HPDE6-E6E7 (cell line): ENCODE data around the gene ENOX2.

ENCODE experiments used
- DNase-seq: peaks from one replicate; pipeline ENCODE4 v3.0.0; 2011; ENCODE audit warnings: missing footprints; ENCODE audit errors: extremely low spot score

The ENOX2 gene

DNA sequence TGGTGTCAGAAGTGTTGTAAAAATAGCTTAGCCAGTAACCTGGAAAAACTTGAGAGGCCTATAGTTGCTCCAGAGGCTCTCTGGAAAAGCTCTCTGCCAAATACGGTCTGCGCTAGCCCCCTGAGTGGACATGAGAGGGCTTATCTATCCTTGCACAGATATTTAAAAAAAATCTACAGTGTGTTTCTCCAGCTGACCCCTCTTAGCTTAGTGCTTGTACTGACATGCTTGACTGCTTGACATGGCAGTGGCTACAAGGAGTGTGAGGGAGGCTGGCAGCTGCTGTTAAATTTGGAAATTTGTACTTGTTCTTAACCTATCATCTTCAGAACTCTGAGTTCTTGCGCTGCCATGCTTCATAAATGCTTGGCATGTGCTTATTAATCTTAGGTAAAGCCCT, 272.0 kb downstream of the ENOX2 start:
- DNase-seq: no peak

DNA sequence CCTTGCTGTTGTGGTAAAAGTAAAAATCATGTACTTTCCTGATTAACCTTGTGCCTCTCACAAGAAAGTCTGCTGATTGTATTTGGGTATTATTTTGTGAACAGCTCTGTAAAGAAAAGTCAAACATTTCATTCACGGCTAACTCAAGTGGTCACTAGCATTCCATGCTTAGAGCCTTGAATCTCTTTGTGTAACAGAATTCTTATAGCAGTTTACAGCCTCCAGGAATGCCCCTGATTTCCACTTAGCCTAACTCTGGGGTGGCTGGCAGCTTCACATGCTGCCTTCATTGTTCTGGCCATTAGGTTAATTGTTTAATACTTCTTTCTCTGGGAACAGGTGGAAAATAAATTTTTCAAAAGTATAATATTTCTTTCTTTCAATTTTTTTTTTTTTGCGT, 274.5 kb downstream of the ENOX2 start:
- no peak for DNase-seq

DNA sequence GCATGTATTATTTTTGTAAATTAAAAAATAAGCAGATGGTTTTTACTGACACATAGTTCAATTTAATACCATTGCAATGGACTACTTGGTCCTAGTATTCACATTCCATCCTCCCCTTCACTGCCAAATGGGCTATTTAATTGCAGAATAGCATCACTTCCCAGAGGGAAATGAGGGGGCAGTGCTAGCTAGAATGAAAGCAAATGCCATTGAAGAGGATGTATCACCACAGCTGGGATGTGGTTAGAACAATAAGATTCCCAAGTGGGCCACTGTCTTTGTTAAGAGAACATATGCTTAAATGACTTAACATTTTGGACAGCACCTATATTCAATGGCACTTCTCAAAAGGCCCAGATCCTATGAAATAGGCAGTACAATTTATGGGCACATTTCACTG, 276.5 kb downstream of the ENOX2 start:
- no peak for DNase-seq

DNA sequence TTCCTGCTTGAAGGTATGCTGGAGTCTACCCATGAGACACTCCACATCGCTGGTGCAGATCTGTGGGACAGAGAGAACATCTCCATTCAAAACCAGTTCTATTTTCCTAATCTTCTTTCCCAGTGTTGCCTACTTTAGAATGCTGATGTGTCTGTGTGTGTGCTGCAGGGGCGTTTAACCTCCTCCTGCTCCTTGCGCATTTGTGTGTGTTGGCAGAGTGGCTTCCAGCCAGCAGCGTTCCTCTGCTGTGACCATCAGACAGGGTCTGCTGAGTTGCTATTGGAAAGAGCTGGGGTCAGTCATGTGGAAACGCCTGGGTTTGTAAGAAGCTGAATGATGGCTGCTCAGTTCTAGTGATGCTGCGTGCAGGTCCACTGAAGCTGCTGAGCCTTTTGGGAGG, 277.6 kb downstream of the ENOX2 start:
- no peak for DNase-seq

DNA sequence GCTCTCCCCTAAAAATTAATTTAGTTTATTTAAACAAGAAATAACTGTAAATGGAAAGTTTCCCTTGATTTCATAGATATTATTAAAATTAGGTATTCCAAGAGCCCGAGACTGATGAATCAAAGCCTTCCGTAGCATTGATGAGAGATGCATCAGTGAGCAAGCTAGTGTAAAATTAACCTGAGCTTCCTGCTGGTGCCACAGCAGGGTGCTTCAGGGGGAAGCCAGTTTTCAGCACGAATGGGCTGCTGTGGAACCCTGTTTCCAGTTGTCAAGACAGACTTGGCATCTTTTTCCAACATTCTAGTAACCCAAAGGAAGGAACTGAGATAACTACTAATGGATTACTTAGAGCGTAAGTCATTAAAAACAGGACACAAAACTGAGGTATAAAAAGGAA, 279.5 kb downstream of the ENOX2 start:
- DNase-seq: no peak

DNA sequence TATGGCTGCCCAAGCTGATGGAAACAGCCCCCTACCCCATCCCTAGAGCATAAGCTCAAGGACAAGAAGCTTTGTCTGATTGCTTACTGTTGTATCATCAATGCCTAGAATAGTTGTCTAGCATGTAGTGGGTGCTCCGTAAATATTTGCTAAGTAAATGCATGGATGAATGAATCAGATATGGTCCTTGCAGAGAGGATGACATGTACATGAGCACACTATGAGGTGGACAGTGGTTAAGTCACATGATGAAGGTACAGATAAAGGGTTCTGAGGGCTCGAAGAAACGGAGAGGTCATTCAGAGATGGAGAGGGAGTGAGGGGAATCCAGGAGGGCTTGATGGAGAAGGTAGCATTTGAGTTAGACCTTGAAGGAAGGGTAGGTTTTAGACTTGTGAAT, 287.1 kb downstream of the ENOX2 start:
- DNase-seq: no peak

DNA sequence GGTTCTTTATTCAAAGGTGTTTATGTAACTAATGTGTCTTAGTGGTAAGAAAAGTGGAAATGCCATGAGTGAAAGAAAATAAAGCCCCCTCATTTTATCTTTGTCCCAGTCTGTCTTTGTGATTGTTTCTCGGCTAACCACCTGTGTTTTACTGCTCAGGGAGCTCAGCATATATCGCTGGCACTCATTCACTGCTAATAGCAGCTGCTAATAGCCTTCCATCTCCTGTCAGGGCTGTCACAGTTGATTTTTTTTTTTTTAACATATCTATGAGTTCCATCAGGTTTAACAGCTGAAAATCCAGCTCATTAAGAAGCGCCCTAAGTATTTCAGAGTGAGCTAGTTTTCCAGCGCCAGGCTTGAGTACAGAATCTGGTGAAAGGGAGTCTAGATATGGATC, 295.6 kb downstream of the ENOX2 start:
- DNase-seq: no peak

DNA sequence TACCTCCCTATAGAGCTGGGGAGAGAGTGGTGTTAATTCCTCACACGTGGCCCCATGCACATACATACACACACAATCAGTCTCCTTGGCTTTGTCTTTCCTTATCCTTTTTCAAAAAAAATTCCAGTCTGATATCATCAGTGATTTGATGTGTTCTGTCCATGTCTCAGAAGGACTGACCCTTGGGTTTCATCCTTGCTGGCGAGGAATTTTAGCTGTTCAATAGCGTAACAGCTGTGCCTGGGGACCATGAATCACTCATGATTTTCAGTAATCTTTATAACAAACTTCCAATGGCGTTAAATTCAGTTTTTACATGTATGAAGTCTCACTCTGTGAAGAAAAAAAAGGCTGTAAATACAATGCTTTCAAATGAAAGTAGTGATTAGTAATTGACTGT, 296.6 kb downstream of the ENOX2 start:
- no peak for DNase-seq

DNA sequence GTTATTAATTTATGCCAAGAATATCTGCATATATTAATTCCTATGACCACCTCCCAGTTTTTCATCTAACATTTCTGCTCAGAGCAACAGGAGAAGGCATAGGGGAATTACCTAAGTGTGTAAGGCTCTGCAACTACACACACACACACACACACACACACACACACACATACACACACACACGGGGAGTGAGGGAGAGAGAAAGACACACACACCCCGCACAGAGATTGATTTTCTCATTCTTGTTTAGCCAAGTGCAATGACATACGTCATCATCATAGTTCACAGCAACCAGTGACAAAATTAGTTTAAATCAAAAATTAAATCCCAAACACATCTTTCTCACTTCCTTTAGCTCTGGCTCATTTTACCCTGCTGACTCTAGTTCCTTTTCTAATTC, 298.1 kb downstream of the ENOX2 start:
- DNase-seq: no peak

DNA sequence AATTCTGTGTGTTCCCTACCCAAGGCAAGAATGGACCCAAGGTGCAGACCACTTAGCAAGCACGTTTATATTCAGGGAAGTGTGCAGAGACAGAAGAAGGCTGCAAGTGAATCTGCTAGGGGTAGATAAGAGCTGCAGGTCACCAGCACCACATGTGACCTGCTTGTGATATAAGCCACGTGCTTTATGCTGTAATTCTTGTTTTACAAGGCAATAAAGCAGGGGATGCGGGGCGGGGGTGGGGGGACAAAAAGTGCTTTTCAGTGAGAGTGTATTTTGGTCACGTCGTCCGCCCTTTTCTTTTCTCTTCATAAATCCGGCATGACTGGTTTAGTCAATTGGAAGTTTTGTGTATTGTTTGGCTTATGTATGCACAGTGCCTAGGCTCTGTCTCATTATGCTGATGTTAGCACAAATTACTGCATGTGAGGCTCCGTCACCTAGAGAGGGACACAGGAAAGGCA, 308.5 kb downstream of the ENOX2 start:
- no peak for DNase-seq

DNA sequence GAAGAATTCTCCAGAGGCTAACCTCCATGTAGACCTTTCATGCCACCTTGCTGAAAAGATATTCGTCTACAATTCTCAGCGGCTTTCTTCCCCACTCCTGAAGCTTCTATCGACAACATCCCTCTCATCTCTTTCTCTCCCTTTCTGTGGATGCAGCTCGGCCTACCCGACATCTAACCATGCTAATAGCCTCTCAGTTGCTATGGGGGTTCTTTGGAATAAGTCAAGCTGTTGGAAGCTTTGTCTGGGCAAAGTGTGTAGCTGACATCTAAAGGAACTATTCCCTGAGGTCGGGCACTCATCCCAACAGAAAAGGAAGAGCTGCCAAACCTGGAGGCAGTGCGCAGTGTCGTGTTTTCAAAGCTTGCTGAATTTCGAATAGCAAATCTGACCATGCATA, 309.1 kb downstream of the ENOX2 start:
- DNase-seq: no peak

DNA sequence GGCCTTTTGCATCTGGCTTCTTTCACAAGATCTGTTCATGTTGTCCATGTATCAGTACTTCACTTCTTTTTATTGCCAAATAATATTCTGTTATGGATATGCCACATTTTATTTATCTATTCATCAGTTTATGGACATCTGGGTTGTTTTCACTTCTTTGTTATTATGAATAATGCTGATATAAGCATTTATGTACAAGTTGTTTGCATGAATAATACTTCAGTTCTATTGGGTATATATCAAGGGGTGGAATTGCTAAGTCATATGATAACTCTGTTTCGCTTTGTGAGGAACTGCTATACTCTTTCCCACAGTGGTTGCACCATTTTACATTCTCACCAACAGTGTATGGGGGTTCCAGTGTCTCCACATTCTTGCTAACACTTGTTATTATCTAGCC, 310.8 kb downstream of the ENOX2 start:
- DNase-seq: no peak

DNA sequence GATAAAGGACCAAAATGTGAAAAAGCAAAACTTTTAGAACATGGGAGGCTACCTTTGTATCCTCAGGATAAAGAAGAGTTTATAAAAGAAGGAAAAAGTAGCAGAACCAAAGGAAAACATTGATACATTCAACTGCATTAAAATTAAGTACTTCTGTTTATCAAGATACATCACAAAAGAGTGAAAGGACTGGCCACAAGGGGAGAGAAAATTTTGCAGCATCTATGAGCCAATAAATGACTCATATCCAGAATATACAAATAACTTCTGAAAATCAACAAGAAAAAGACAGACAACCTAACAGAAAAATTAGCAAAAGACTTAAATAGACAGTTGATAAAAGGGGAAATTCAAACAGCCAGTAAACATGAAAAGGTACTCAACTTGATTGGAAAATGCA, 324.1 kb downstream of the ENOX2 start:
- no peak for DNase-seq

DNA sequence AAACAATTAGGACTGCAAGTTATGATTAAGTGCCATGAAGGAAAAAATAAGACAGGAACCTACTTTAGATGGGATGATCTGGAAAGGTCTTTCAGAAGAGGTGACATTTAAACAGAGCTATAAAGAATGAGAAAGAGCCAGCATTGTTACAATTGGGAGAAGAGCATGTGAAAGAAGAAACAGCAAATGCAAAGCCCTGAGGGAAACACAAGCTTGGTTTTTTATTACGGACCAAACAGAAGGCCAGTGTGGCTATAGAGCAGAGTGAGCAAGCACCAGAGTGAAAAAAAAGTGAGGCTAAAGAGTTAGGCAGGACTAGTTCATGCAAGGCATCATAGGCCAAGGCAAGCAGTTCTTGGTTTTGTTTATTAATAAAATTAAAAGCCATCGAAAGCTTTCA, 325.6 kb downstream of the ENOX2 start:
- no peak for DNase-seq

DNA sequence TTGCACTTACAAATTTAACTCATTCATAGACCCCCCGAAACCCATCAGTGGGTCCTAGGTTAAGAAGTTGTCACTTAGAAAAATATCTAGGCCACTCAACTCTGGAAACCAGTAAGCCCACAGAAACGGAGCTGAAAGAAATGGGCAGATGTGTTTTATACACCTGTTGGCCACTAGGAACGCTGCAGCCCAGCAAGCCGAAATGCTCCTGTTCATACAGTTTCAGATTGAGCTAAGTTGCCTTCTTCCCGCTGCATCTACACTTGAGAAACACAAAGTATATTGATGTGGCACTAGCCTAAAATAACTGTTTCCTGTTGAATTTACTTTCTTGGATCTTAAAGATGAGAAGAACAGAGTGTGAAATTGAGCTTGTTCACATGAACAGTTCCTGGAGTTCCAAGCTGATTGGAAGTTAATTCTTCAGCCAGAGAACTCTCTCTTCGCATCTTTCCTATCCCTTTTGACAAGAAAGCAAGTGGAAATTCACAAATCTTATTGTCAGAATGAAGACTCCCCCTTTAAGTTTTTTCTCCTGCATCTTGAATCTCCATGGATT, 327.1 kb downstream of the ENOX2 start:
- DNase-seq: peak; percentile 12
